ENCODE results near the gene NDUFS6.

The NDUFS6 gene

GRCh38 chr5:1765880-1766235 lies 35.3 kb upstream of the NDUFS6 start:
- TF ChIP-seq CTCF (IDR thresholded peaks at IDR 0.05; ENCODE audit: low read depth, low read length), result no peak
- H3K4me3 ChIP-seq (ENCODE audit: low read depth, low read length), result no peak overlapping the region

- TF ChIP-seq CTCF (IDR thresholded peaks at IDR 0.05; ENCODE audit: low read depth, low read length), result no peak
- no peak overlapping the region for H3K4me3 ChIP-seq (ENCODE audit: low read depth, low read length)
These were observed 33.5 kb upstream of the NDUFS6 start for GRCh38 chr5:1767524-1768282.

- TF ChIP-seq CTCF (IDR thresholded peaks at IDR 0.05; ENCODE audit: low read depth, low read length), result no peak
- no peak overlapping the region for H3K4me3 ChIP-seq (ENCODE audit: low read depth, low read length)
These were observed 32.8 kb upstream of the NDUFS6 start for GRCh38 chr5:1768283-1769000.

- no peak for TF ChIP-seq CTCF (IDR thresholded peaks at IDR 0.05; ENCODE audit: low read depth, low read length)
These were observed 32.1 kb upstream of the NDUFS6 start for GRCh38 chr5:1769017-1769640.

GRCh38 chr5:1769752-1770442 lies 31.3 kb upstream of the NDUFS6 start:
- no peak for TF ChIP-seq CTCF (IDR thresholded peaks at IDR 0.05; ENCODE audit: low read depth, low read length)
- H3K4me3 ChIP-seq (ENCODE audit: low read depth, low read length), result no peak overlapping the region

More at GRCh38 chr5:1769017-1769640, 32.1 kb upstream of the NDUFS6 start:
- no peak overlapping the region for H3K4me3 ChIP-seq (ENCODE audit: low read depth, low read length)

- H3K4me3 ChIP-seq (ENCODE audit: low read depth, low read length), result no peak overlapping the region
- TF ChIP-seq CTCF (IDR thresholded peaks at IDR 0.05; ENCODE audit: low read depth, low read length), result no peak
These were observed 30.8 kb upstream of the NDUFS6 start for GRCh38 chr5:1770443-1770802.

All from WI38 (cell line).